Measurements from ENCODE around the gene ABR. TPM values are rescaled to one million over a fixed set of nuclear protein-coding genes. Genes with fewer than 3 reads are reported as not detected.

ABR gene
- total RNA-seq, 1 donor from 2014 or later, result 92.7 TPM

- H3F3A ChIP-seq (ENCODE audit: low read depth), result no peaks in the 10 kb centered on the region
- H3K4me1 ChIP-seq, result peaks cover 9% of the 10 kb centered on the region
- Mint-ChIP-seq H3K36me3 (peaks cover 2% of the 10 kb centered on the region), H3K4me1 (peaks cover 38% of the 10 kb centered on the region), H3K4me3 (no peak overlapping the region), H3K9me3 (no peaks in the 10 kb centered on the region), H3K27ac (no peak overlapping the region), H3K27me3 (ENCODE audit: insufficient read depth, low read depth) (peaks cover 11% of the 10 kb centered on the region)
- H3K27me3 ChIP-seq, result peaks cover 3% of the 10 kb centered on the region
- no peaks in the 10 kb centered on the region for H3K79me2 ChIP-seq (ENCODE audit: low read depth)
- peaks cover 56% of the 10 kb centered on the region for H4K20me1 ChIP-seq (ENCODE audit: low read depth)
- no peaks in the 10 kb centered on the region for H3K36me3 ChIP-seq
- H3K9me3 ChIP-seq (ENCODE audit: low read depth), result no peaks in the 10 kb centered on the region
- H3K9ac ChIP-seq, result no peak overlapping the region
- no peak overlapping the region for H2AFZ ChIP-seq (replicated peaks)
- no peak overlapping the region for H3K4me3 ChIP-seq
- DNase-seq (ENCODE audit: low spot score), result no peak
- no peak overlapping the region for H3K4me2 ChIP-seq
- TF ChIP-seq EZH2 (IDR thresholded peaks at IDR 0.05) (no peak), CTCF (IDR thresholded peaks at IDR 0.05) (no peak), EZH2phosphoT487 (IDR thresholded peaks at IDR 0.05) (no peak)
- H3K27ac ChIP-seq, result no peak overlapping the region
Observed at GRCh38 chr17:1166276-1166675, 13.5 kb downstream of the ABR start.

- H3K27ac Mint-ChIP-seq, result no peak overlapping the region
- peaks cover 56% of the 10 kb centered on the region for H4K20me1 ChIP-seq (ENCODE audit: low read depth)
- peaks cover 11% of the 10 kb centered on the region for H3K27me3 Mint-ChIP-seq (ENCODE audit: insufficient read depth, low read depth)
- H3K4me2 ChIP-seq, result no peak overlapping the region
- no peak overlapping the region for H2AFZ ChIP-seq (replicated peaks)
- peaks cover 37% of the 10 kb centered on the region for H3K4me1 Mint-ChIP-seq
- H3K9me3 Mint-ChIP-seq, result no peaks in the 10 kb centered on the region
- no peaks in the 10 kb centered on the region for H3K79me2 ChIP-seq (ENCODE audit: low read depth)
- no peak overlapping the region for H3K27ac ChIP-seq
- no peak overlapping the region for H3K4me3 ChIP-seq
- no peak overlapping the region for H3K4me3 Mint-ChIP-seq
- H3K27me3 ChIP-seq, result peaks cover 7% of the 10 kb centered on the region
- no peaks in the 10 kb centered on the region for H3F3A ChIP-seq (ENCODE audit: low read depth)
- H3K36me3 Mint-ChIP-seq, result no peaks in the 10 kb centered on the region
- TF ChIP-seq CTCF (IDR thresholded peaks at IDR 0.05) (no peak), EZH2phosphoT487 (IDR thresholded peaks at IDR 0.05) (no peak), EZH2 (IDR thresholded peaks at IDR 0.05) (no peak)
- H3K4me1 ChIP-seq, result peaks cover 9% of the 10 kb centered on the region
- no peaks in the 10 kb centered on the region for H3K36me3 ChIP-seq
- no peaks in the 10 kb centered on the region for H3K9me3 ChIP-seq (ENCODE audit: low read depth)
- no peak for DNase-seq (ENCODE audit: low spot score)
- no peak overlapping the region for H3K9ac ChIP-seq
Observed at GRCh38 chr17:1165836-1166235, 13.9 kb downstream of the ABR start.

GRCh38 chr17:1164935-1165556 is 14.7 kb downstream of the ABR start:
- H3K4me1 Mint-ChIP-seq, result peaks cover 39% of the 10 kb centered on the region
- no peaks in the 10 kb centered on the region for H3K79me2 ChIP-seq (ENCODE audit: low read depth)
- no peaks in the 10 kb centered on the region for H3K9me3 Mint-ChIP-seq
- H2AFZ ChIP-seq (replicated peaks), result no peak overlapping the region
- no peak overlapping the region for H3K4me2 ChIP-seq
- peaks cover 9% of the 10 kb centered on the region for H3K4me1 ChIP-seq
- peaks cover 55% of the 10 kb centered on the region for H4K20me1 ChIP-seq (ENCODE audit: low read depth)
- H3K27ac Mint-ChIP-seq, result no peak overlapping the region
- H3K4me3 Mint-ChIP-seq, result no peak overlapping the region
- TF ChIP-seq EZH2phosphoT487 (IDR thresholded peaks at IDR 0.05) (no peak), CTCF (IDR thresholded peaks at IDR 0.05) (no peak), EZH2 (IDR thresholded peaks at IDR 0.05) (no peak)
- peaks cover 14% of the 10 kb centered on the region for H3K27me3 ChIP-seq
- H3K36me3 ChIP-seq, result no peaks in the 10 kb centered on the region
- H3K27me3 Mint-ChIP-seq (ENCODE audit: insufficient read depth, low read depth), result peaks cover 11% of the 10 kb centered on the region
- H3F3A ChIP-seq (ENCODE audit: low read depth), result no peaks in the 10 kb centered on the region
- no peaks in the 10 kb centered on the region for H3K9me3 ChIP-seq (ENCODE audit: low read depth)
- no peak overlapping the region for H3K9ac ChIP-seq
- H3K27ac ChIP-seq, result no peak overlapping the region
- no peak overlapping the region for H3K4me3 ChIP-seq
- H3K36me3 Mint-ChIP-seq, result peaks cover 5% of the 10 kb centered on the region
- DNase-seq (ENCODE audit: low spot score), result no peak
